NCI-H460 (cell line): ENCODE data around the gene SPARC. TPM values are rescaled to one million over a fixed set of nuclear protein-coding genes. Genes with fewer than 3 reads are reported as not detected.

Experiments used
- DNase-seq: peaks from one replicate; pipeline ENCODE4 v3.0.0-alpha.2; 2016; ENCODE audit warnings: low read depth; ENCODE audit errors: extremely low read depth
- total RNA-seq: library from RNA; depleted of rRNA; stranded (reverse); fragments of >200 nt; shearing (Covaris generic); gene quantifications from 2 replicates; pipeline ENCODE4 v1.2.3, GENCODE V29; 2014

SPARC gene
- total RNA-seq, 1 experiment from 2014 or later, result 0.45 TPM

- no peak for DNase-seq
Observed at GRCh38 chr5:151661968-151662732, 24.6 kb downstream of the SPARC start.

GRCh38 chr5:151660616-151661495, 25.9 kb downstream of the SPARC start:
- DNase-seq, result no peak

GRCh38 chr5:151659001-151659754, 27.5 kb downstream of the SPARC start:
- DNase-seq, result peak; percentile 76

GRCh38 chr5:151657114-151657513, 29.6 kb downstream of the SPARC start:
- no peak for DNase-seq

GRCh38 chr5:151656311-151656710, 30.4 kb downstream of the SPARC start:
- no peak for DNase-seq

- peak; percentile 81 for DNase-seq
Observed at GRCh38 chr5:151651997-151652645, 34.6 kb downstream of the SPARC start.

- no peak for DNase-seq
Observed at GRCh38 chr5:151648988-151649387, 37.7 kb downstream of the SPARC start.

- no peak for DNase-seq
Observed at GRCh38 chr5:151648089-151648488, 38.6 kb downstream of the SPARC start.

- DNase-seq, result no peak
Observed at GRCh38 chr5:151647320-151647861, 39.3 kb downstream of the SPARC start.

- no peak for DNase-seq
Observed at GRCh38 chr5:151646334-151646733, 40.4 kb downstream of the SPARC start.

GRCh38 chr5:151643388-151643787, 43.3 kb downstream of the SPARC start:
- DNase-seq, result no peak

GRCh38 chr5:151642472-151643140, 44.1 kb downstream of the SPARC start:
- no peak for DNase-seq

- DNase-seq, result no peak
Observed at GRCh38 chr5:151638619-151639018, 48.1 kb downstream of the SPARC start.

GRCh38 chr5:151637676-151638075, 49.0 kb downstream of the SPARC start:
- DNase-seq, result no peak

- no peak for DNase-seq
Observed at GRCh38 chr5:151633892-151634291, 52.8 kb downstream of the SPARC start.

GRCh38 chr5:151632941-151633340, 53.8 kb downstream of the SPARC start:
- DNase-seq, result no peak

- DNase-seq, result no peak
Observed at GRCh38 chr5:151632524-151632923, 54.2 kb downstream of the SPARC start.

- no peak for DNase-seq
Observed at GRCh38 chr5:151631941-151632340, 54.8 kb downstream of the SPARC start.

GRCh38 chr5:151630088-151630487, 56.6 kb downstream of the SPARC start:
- DNase-seq, result no peak
